ENCODE results near the gene OTULIN.

The OTULIN gene

GRCh38 chr5:14744296-14745187 lies 80.0 kb downstream of the OTULIN start:
- no peak for DNase-seq

GRCh38 chr5:14745188-14745563 lies 80.7 kb downstream of the OTULIN start:
- no peak for DNase-seq

GRCh38 chr5:14745753-14746152 lies 81.2 kb downstream of the OTULIN start:
- no peak for DNase-seq

- no peak for DNase-seq
Observed at GRCh38 chr5:14748180-14748900, 83.8 kb downstream of the OTULIN start.

All from islet precursor cell (in vitro differentiated cells).